Spleen (tissue), 11 donors: ENCODE results near the gene RNASE11. TPM values are rescaled to one million over a fixed set of nuclear protein-coding genes. Genes with fewer than 3 reads are reported as not detected.
A peak's percentile ranks its signal among the peaks of the same experiment; 100 is the strongest.

Source experiments
- DNase-seq: peaks from one replicate; pipeline ENCODE4 v3.0.0-alpha.2; 2020
- H3K27ac ChIP-seq, 8 donors: fragments of 200-600 bp; sonication (generic) in 7 of 8; 1 replicate in 4 of 8; 2 replicates in 4 of 8; pipeline versions ENCODE4 v1.5.0 to v1.8.0; 2016 to 2021; ENCODE audit warnings: inconsistent platforms in 4 of 8, mild to moderate bottlenecking in 4 of 8, moderate library complexity in 1 of 8
- H3K27me3 ChIP-seq, 7 donors: fragments of 200-600 bp; sonication (generic) in 6 of 7; replicated peaks in 1 of 7; 1 replicate in 4 of 7; 2 replicates in 3 of 7; pipeline versions ENCODE4 v1.5.0 to v1.8.0; 2016 to 2021; ENCODE audit warnings: inconsistent platforms in 3 of 7, mild to moderate bottlenecking in 1 of 7
- H3K36me3 ChIP-seq, 6 donors: fragments of 200-600 bp; sonication (generic) in 5 of 6; 1 replicate in 4 of 6; 2 replicates in 2 of 6; pipeline versions ENCODE4 v1.5.0 to v1.8.0; 2016 to 2021; ENCODE audit warnings: inconsistent platforms in 2 of 6
- H3K4me1 ChIP-seq, 6 donors: fragments of 200-600 bp; sonication (generic) in 5 of 6; 1 replicate in 3 of 6; 2 replicates in 3 of 6; pipeline versions ENCODE4 v1.5.0 to v1.8.0; 2016 to 2021; ENCODE audit warnings: inconsistent platforms in 3 of 6
- H3K4me3 ChIP-seq, 8 donors: fragments of 200-600 bp; sonication (generic) in 7 of 8; 1 replicate in 4 of 8; 2 replicates in 4 of 8; pipeline versions ENCODE4 v1.5.0 to v1.8.0; 2016 to 2021; ENCODE audit warnings: inconsistent platforms in 4 of 8, mild to moderate bottlenecking in 4 of 8, moderate library complexity in 2 of 8
- H3K9me3 ChIP-seq, 8 donors: fragments of 200-600 bp; sonication (generic) in 7 of 8; 1 replicate in 4 of 8; 2 replicates in 4 of 8; pipeline versions ENCODE4 v1.5.0 to v1.8.0; 2016 to 2021; ENCODE audit warnings: inconsistent platforms in 4 of 8
- POLR2A ChIP-seq, 3 donors: fragments of 450-650 bp; IDR thresholded peaks; one replicate each; pipeline ENCODE4 v1.5.1; 2017; ENCODE audit warnings: antibody characterized with exemption in 3 of 3, mild to moderate bottlenecking in 1 of 3
- POLR2AphosphoS5 ChIP-seq, 3 donors: sonication (generic); formaldehyde crosslinking; IDR thresholded peaks; one replicate each; pipeline ENCODE4 v1.5.1; 2017; ENCODE audit warnings: antibody characterized with exemption in 3 of 3
- WGBS, 5 donors: extraction: QIAGEN DNeasy Blood & Tissue Kit in 3 of 5; methylation state at CpG; one replicate each; pipeline versions ENCODE4 v1.1.5 to v1.1.7; 2013 to 2018; 5-methylcytosine and 5-hydroxymethylcytosine counted together
- intact Hi-C: fragments of 100-400 bp; cut with DNase I; formaldehyde crosslinking; loops from one replicate; pipeline ENCODE4 v1.15.0; 2023; ENCODE audit warnings: low total_unique reads
- polyA plus RNA-seq, 3 donors: library from polyadenylated mRNA; stranded (reverse); fragments of 200-250 nt; gene quantifications; one replicate each; pipeline ENCODE4 v1.2.1, GENCODE V29; 2013
- total RNA-seq, 7 donors: library from RNA; depleted of rRNA in 3 of 7; stranded (reverse); fragments of >200 nt in 3 of 7; fragmentation: NEBNext Ultra II Directional in 4 of 7; extraction: Animal tissue kit (Norgen Biotek cat#: 25700) in 4 of 7; gene quantifications; one replicate each; pipeline versions ENCODE4 v1.1.0 to v1.2.1, GENCODE V29; 2016 to 2021
- TF ChIP-seq, protein P1 (sequence below), 11 experiments: fragments of 200-600 bp in 7 of 11; fragments of 450-650 bp in 4 of 11; sonication (generic) in 4 of 11; IDR thresholded peaks in 8 of 11; conservative IDR thresholded peaks in 3 of 11; 1 replicate in 7 of 11; 2 replicates in 4 of 11; pipeline versions ENCODE4 v1.4.0 to v1.8.0; 2016 to 2021; ENCODE audit warnings: antibody characterized with exemption in 11 of 11, inconsistent platforms in 4 of 11, mild to moderate bottlenecking in 1 of 11
- donor health status: healthy with polysubstance abuse.
- donor health status: DM: no; HTN: no; CAD: no; lungs with moderate emphysema.
- donor health status: DM: no; HTN: no; CAD: no.
- donor health status: Bipolar disorder and iron deficiency.
- donor health status: healthy.
- donor health status: DM: no; HTN: no; CAD: no.
- donor health status: DM: yes; HTN: yes; CAD: no.

Gene RNASE11
- total and polyA plus RNA-seq, 10 donors = not detected

DNA sequence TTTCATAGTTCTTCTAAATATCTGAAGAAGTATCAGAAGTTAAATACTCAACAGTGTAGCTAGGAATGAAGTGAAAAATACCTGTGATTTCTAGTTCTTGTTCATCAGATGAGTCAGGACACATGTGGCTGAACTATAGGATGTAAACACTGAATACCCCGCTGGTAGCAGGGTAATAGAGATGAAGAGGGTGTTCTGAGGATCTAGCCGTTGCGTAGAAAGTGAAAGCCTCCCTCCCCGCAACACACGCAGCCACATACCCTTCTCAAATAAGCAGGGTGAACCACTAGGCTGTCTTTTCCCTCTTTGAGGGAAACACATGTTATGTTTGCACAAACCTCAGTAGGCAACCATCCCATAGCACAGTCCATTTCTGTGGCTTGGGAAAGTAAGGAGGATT, 19.8 kb upstream of the RNASE11 start:
- no peak overlapping the region for H3K4me3 ChIP-seq
- intact Hi-C loops = loop anchor here (5.0 kb wide), 1 partner anchor 280 kb away; no protein-coding TSS in a partner anchor
- TF ChIP-seq POLR2A (IDR thresholded peaks at IDR 0.05) = no peak
- TF ChIP-seq, protein P1, sequence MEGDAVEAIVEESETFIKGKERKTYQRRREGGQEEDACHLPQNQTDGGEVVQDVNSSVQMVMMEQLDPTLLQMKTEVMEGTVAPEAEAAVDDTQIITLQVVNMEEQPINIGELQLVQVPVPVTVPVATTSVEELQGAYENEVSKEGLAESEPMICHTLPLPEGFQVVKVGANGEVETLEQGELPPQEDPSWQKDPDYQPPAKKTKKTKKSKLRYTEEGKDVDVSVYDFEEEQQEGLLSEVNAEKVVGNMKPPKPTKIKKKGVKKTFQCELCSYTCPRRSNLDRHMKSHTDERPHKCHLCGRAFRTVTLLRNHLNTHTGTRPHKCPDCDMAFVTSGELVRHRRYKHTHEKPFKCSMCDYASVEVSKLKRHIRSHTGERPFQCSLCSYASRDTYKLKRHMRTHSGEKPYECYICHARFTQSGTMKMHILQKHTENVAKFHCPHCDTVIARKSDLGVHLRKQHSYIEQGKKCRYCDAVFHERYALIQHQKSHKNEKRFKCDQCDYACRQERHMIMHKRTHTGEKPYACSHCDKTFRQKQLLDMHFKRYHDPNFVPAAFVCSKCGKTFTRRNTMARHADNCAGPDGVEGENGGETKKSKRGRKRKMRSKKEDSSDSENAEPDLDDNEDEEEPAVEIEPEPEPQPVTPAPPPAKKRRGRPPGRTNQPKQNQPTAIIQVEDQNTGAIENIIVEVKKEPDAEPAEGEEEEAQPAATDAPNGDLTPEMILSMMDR (IDR thresholded peaks at IDR 0.05 in 8 of 11, conservative IDR thresholded peaks at IDR 0.05 in 3 of 11) = no peak
- H3K9me3 ChIP-seq = no peaks in the 10 kb centered on the region
- 52 to 69% (median 65%) methylated on average over 5 of the region's 5 CpGs for WGBS, 5 donors
- H3K4me1 ChIP-seq = peaks cover 5 to 38% (median 28%) of the 10 kb centered on the region in 6 donors
- no peak for DNase-seq
- no peak overlapping the region for H3K27ac ChIP-seq
- no peaks in the 10 kb centered on the region for H3K36me3 ChIP-seq
- H3K27me3 ChIP-seq = no peaks in the 10 kb centered on the region

DNA sequence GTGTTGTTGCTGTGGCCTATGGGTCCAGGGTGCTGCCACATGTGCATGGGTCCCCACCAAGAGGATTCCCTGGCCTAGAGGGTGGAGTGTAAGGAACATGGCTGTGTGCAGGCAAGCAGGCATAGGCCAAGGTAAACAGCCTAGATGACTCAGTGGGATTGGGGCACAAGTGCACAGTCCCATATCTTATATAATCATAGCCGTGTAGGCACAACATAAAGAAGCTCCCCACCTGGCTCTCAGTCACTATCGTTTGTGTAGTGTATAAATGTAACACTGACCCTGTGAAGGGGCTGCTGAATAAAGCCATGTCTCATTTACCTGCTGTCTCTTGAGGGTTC, 19.1 kb upstream of the RNASE11 start:
- Histone ChIP-seq H3K36me3 (no peaks in the 10 kb centered on the region), H3K4me1 (peaks cover 4 to 31% (median 21%) of the 10 kb centered on the region in 6 donors), H3K4me3 (no peak overlapping the region), H3K27me3 (no peaks in the 10 kb centered on the region), H3K9me3 (no peaks in the 10 kb centered on the region), H3K27ac (no peak overlapping the region)
- TF ChIP-seq POLR2AphosphoS5 (IDR thresholded peaks at IDR 0.05) (no peak), POLR2A (IDR thresholded peaks at IDR 0.05) (no peak)
- TF ChIP-seq, protein P1 (IDR thresholded peaks at IDR 0.05 in 8 of 11, conservative IDR thresholded peaks at IDR 0.05 in 3 of 11) = no peak
- no peak for DNase-seq
- WGBS, 5 donors = 75 to 100% (median 81%) methylated on average over 2 of the region's 2 CpGs
- intact Hi-C loops = loop anchor here (5.0 kb wide), 1 partner anchor 280 kb away; no protein-coding TSS in a partner anchor

DNA sequence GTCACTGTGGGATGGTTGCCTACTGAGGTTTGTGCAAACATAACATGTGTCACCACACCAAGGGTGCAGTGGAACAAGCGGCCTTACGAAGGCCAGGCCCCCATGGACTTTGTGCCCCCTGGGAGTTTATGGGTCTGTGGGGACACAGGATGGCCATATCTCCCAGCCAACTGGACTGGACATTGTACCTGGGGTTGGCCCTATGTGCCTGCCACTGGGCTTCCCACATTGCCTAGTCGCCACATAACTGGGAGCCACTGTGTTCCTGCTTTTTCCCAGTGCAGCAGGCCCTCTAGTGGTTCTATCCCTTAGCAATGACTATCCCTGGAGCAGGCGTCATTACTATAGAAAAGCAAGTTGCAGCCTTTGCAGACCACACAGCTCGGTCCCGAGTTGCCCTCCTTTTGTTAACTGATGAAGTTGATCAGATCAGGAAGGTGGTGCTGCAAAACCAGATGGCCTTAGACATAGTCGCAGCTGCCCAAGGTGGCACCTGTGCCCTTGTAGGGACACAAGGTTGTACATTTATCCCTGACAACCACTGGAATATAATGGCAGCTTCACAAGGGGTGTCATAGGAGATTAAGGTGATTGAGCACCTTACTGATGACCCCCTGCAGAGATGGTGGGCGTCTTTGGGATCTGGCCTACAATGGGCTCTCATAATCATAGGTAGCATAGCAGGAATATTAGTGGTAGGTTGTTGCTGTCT, 18.5 kb upstream of the RNASE11 start:
- Histone ChIP-seq H3K36me3 (no peaks in the 10 kb centered on the region), H3K27me3 (no peaks in the 10 kb centered on the region), H3K4me1 (peaks cover 4 to 26% (median 17%) of the 10 kb centered on the region in 6 donors), H3K9me3 (no peaks in the 10 kb centered on the region), H3K27ac (no peak overlapping the region), H3K4me3 (no peak overlapping the region)
- DNase-seq = no peak
- intact Hi-C loops = loop anchor here (5.0 kb wide), 1 partner anchor 279 kb away; no protein-coding TSS in a partner anchor
- TF ChIP-seq, protein P1 (IDR thresholded peaks at IDR 0.05 in 8 of 11, conservative IDR thresholded peaks at IDR 0.05 in 3 of 11) = peak in 4 of 11 experiments; percentile 15 to 32 (median 18)
- no peak for TF ChIP-seq POLR2A (IDR thresholded peaks at IDR 0.05)
- 19 to 56% (median 51%) methylated on average over 6 to 8 of the region's 8 CpGs for WGBS, 5 donors

DNA sequence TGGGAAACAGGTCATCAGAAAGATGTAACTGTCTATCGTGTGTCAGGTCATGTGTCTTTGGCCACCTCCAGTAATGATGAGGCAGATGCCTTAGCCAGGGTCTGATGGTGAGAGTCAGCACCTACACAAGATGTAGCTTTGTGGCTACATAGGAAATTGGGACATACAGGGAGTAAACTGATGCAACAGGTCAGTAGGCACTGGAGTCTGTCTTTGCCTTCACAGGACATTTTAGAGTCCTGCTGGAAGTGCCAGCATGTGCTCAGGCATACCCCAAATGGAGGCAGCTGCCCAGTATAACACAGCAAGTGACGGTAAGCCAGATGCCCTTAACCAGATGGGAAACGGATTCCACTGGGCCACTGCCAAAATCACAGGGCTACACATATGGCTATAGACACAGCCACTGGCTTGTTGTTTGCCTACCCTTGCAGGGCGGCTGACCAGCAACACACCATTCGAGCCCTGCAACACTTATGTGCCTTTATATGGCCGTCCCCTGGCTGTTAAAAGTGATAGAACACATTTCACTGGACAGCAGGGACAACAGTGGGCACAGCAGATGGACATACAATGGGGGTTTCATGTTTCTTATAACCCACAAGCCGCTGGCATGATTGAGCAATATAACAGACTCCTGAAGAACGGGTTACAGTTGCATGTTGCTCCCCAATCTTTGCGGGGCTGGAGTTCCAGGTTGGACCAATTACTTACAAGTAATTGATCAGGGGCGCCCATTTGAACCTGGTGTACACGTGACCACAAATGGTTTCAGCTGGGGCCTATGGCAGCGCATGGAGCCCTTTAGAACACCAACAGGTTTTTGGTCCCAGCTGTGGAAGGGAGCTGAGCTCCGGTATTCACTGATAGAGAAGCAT, 16.3 kb upstream of the RNASE11 start:
- H3K9me3 ChIP-seq = no peaks in the 10 kb centered on the region
- TF ChIP-seq, protein P1 (IDR thresholded peaks at IDR 0.05 in 8 of 11, conservative IDR thresholded peaks at IDR 0.05 in 3 of 11) = no peak
- TF ChIP-seq POLR2AphosphoS5 (IDR thresholded peaks at IDR 0.05) (no peak), POLR2A (IDR thresholded peaks at IDR 0.05) (no peak)
- no peak overlapping the region for H3K4me3 ChIP-seq
- DNase-seq = no peak
- 63 to 85% (median 77%) methylated on average over 13 of the region's 13 CpGs for WGBS, 5 donors
- no peaks in the 10 kb centered on the region for H3K36me3 ChIP-seq
- peaks cover 0 to 4% (median 1%) of the 10 kb centered on the region in 6 donors for H3K4me1 ChIP-seq
- intact Hi-C loops = no loop called here
- no peaks in the 10 kb centered on the region for H3K27me3 ChIP-seq
- H3K27ac ChIP-seq = no peak overlapping the region
